Muscle of leg (tissue), 11 donors: ENCODE results near the gene SEC63. TPM values are rescaled to one million over a fixed set of nuclear protein-coding genes. Genes with fewer than 3 reads are reported as not detected.

ENCODE experiments used
- DNase-seq: peaks from one replicate; pipeline ENCODE4 v3.0.0; 2013
- H3K27ac ChIP-seq: one replicate; pipeline ENCODE4 v1.5.1; 2013; ENCODE audit warnings: mild to moderate bottlenecking, low read length, control low read depth
- H3K27me3 ChIP-seq: one replicate; pipeline ENCODE4 v1.6.1; 2013; ENCODE audit warnings: low read length; ENCODE audit not compliant: control insufficient read depth, insufficient read depth
- H3K36me3 ChIP-seq: one replicate; pipeline ENCODE4 v1.6.1; 2013; ENCODE audit warnings: low read length; ENCODE audit not compliant: control insufficient read depth, insufficient read depth
- H3K4me1 ChIP-seq: one replicate; pipeline ENCODE4 v1.6.1; 2013; ENCODE audit warnings: low read length; ENCODE audit not compliant: control insufficient read depth, insufficient read depth
- H3K4me3 ChIP-seq: one replicate; pipeline ENCODE4 v1.5.1; 2013; ENCODE audit warnings: low read length, control low read depth
- H3K9me3 ChIP-seq: replicated peaks from 2 replicates; pipeline ENCODE4 v1.6.1; 2013; ENCODE audit warnings: low read depth, low read length; ENCODE audit not compliant: control insufficient read depth
- WGBS: methylation state at CpG from one replicate; pipeline ENCODE4 v1.1.5; 2013; ENCODE audit warnings: missing lambda C conversion rate; ENCODE audit not compliant: insufficient coverage; 5-methylcytosine and 5-hydroxymethylcytosine counted together
- polyA plus RNA-seq, 8 donors: library from polyadenylated mRNA; unstranded; fragments of 120-200 nt; gene quantifications; one replicate each; pipeline versions ENCODE4 v1.2.1 to v1.2.3, GENCODE V29; 2013; ENCODE audit warnings: inconsistent platforms in 1 of 8, low replicate concordance in 1 of 8; ENCODE audit not compliant: insufficient read length in 8 of 8, insufficient read depth in 1 of 8
- total RNA-seq: library from RNA; stranded (reverse); fragments of 120-200 nt; gene quantifications from one replicate; pipeline ENCODE4 v1.2.4, GENCODE V29; 2013

SEC63 gene
- total and polyA plus RNA-seq, 9 donors: 22.1 to 65.6 (median 62.8) TPM

GRCh38 chr6:107847844-107848802 lies 109.9 kb downstream of the SEC63 start:
- H3K9me3 ChIP-seq: no peaks in the 10 kb centered on the region
- peak overlapping the region; percentile 50 for H3K4me3 ChIP-seq
- H3K27me3 ChIP-seq: peaks cover 4% of the 10 kb centered on the region
- no peaks in the 10 kb centered on the region for H3K36me3 ChIP-seq
- H3K4me1 ChIP-seq: peaks cover 10% of the 10 kb centered on the region
- 6% methylated on average over 48 of the region's 52 CpGs for WGBS
- H3K27ac ChIP-seq: no peak overlapping the region
- DNase-seq: peak; percentile 91

- no peaks in the 10 kb centered on the region for H3K9me3 ChIP-seq
- WGBS: 0% methylated on average over 2 of the region's 4 CpGs
- H3K4me3 ChIP-seq: no peak overlapping the region
- H3K27ac ChIP-seq: no peak overlapping the region
- peaks cover 10% of the 10 kb centered on the region for H3K4me1 ChIP-seq
- DNase-seq: no peak
- H3K36me3 ChIP-seq: no peaks in the 10 kb centered on the region
- H3K27me3 ChIP-seq: peaks cover 4% of the 10 kb centered on the region
Measured at GRCh38 chr6:107846262-107846795, 111.7 kb downstream of the SEC63 start.

- Histone ChIP-seq H3K4me1 (peaks cover 10% of the 10 kb centered on the region), H3K4me3 (no peak overlapping the region), H3K36me3 (no peaks in the 10 kb centered on the region), H3K27ac (no peak overlapping the region), H3K27me3 (peaks cover 4% of the 10 kb centered on the region), H3K9me3 (no peaks in the 10 kb centered on the region)
- no CpG with 5 or more reads among the region's 7 CpGs for WGBS
- DNase-seq: no peak
Measured at GRCh38 chr6:107845777-107846176, 112.2 kb downstream of the SEC63 start.

GRCh38 chr6:107843400-107843799 lies 114.6 kb downstream of the SEC63 start:
- H3K27ac ChIP-seq: no peak overlapping the region
- no peaks in the 10 kb centered on the region for H3K36me3 ChIP-seq
- no peak overlapping the region for H3K4me3 ChIP-seq
- WGBS: no CpG with 5 or more reads among the region's 4 CpGs
- peaks cover 6% of the 10 kb centered on the region for H3K4me1 ChIP-seq
- H3K9me3 ChIP-seq: no peaks in the 10 kb centered on the region
- no peak for DNase-seq
- peaks cover 4% of the 10 kb centered on the region for H3K27me3 ChIP-seq

- Histone ChIP-seq H3K36me3 (no peaks in the 10 kb centered on the region), H3K4me3 (no peak overlapping the region), H3K4me1 (no peaks in the 10 kb centered on the region), H3K9me3 (no peaks in the 10 kb centered on the region), H3K27ac (no peak overlapping the region), H3K27me3 (no peaks in the 10 kb centered on the region)
- WGBS: 0% methylated on average over 1 of the region's 5 CpGs
- DNase-seq: peak; percentile 14
Measured at GRCh38 chr6:107841275-107841670, 116.7 kb downstream of the SEC63 start.

- H3K9me3 ChIP-seq: no peaks in the 10 kb centered on the region
- WGBS: 100% methylated on average over 1 of the region's 3 CpGs
- H3K4me3 ChIP-seq: no peak overlapping the region
- H3K27me3 ChIP-seq: no peaks in the 10 kb centered on the region
- H3K4me1 ChIP-seq: no peaks in the 10 kb centered on the region
- no peak overlapping the region for H3K27ac ChIP-seq
- DNase-seq: no peak
- no peaks in the 10 kb centered on the region for H3K36me3 ChIP-seq
Measured at GRCh38 chr6:107840636-107841274, 117.3 kb downstream of the SEC63 start.

GRCh38 chr6:107833136-107833535 lies 124.9 kb downstream of the SEC63 start:
- Histone ChIP-seq H3K27me3 (no peaks in the 10 kb centered on the region), H3K4me3 (no peak overlapping the region)
- 95% methylated on average over 5 of the region's 7 CpGs for WGBS

GRCh38 chr6:107832151-107833056 lies 125.6 kb downstream of the SEC63 start:
- H3K27me3 ChIP-seq: no peaks in the 10 kb centered on the region
- WGBS: 85% methylated on average over 3 of the region's 10 CpGs

More at GRCh38 chr6:107833136-107833535, 124.9 kb downstream of the SEC63 start:
- Histone ChIP-seq H3K9me3 (no peaks in the 10 kb centered on the region), H3K27ac (no peak overlapping the region), H3K4me1 (no peaks in the 10 kb centered on the region), H3K36me3 (no peaks in the 10 kb centered on the region)
- no peak for DNase-seq

GRCh38 chr6:107830060-107830459 lies 127.9 kb downstream of the SEC63 start:
- no peaks in the 10 kb centered on the region for H3K36me3 ChIP-seq
- no peak overlapping the region for H3K4me3 ChIP-seq
- H3K4me1 ChIP-seq: no peaks in the 10 kb centered on the region
- H3K9me3 ChIP-seq: no peaks in the 10 kb centered on the region
- no peaks in the 10 kb centered on the region for H3K27me3 ChIP-seq
- peak; percentile 20 for DNase-seq
- WGBS: 83% methylated on average over 1 of the region's 2 CpGs
- H3K27ac ChIP-seq: no peak overlapping the region

More at GRCh38 chr6:107832151-107833056, 125.6 kb downstream of the SEC63 start:
- H3K4me1 ChIP-seq: no peaks in the 10 kb centered on the region
- no peak overlapping the region for H3K27ac ChIP-seq
- H3K36me3 ChIP-seq: no peaks in the 10 kb centered on the region
- DNase-seq: no peak
- no peaks in the 10 kb centered on the region for H3K9me3 ChIP-seq
- no peak overlapping the region for H3K4me3 ChIP-seq
